ENCODE data around the gene ADGRL3. TPM values are rescaled to one million over a fixed set of nuclear protein-coding genes. Genes with fewer than 3 reads are reported as not detected.

ADGRL3 gene
- total and polyA plus RNA-seq, 3 experiments from 2014 or later = not detected

DNA sequence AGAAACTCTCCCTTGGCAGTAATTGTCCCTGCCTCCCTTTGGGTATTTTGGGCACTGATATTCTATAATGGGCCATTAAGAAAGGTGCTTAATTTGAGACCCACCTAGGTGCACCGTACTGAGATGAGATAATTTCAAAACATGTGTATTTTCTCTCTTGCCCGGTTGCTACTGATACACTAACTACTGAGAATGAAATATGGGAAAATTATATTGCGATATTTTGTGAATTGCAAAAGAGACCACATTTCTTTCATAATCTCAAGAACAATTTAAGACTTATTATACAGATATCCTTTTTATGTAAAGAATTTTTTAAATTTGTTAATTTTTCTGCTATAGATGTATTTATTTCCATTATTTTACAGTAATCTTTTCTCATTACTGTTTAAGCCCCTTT lies 284.9 kb downstream of the ADGRL3 start:
- Histone ChIP-seq H3K4me3 (ENCODE audit: low read length) (no peak overlapping the region), H3K9me3 (ENCODE audit: low read length) (no peaks in the 10 kb centered on the region), H3K36me3 (ENCODE audit: insufficient read depth, low read length) (no peaks in the 10 kb centered on the region), H3K27me3 (ENCODE audit: insufficient read depth, low read length, poor library complexity, severe bottlenecking) (no peaks in the 10 kb centered on the region), H3K4me1 (ENCODE audit: insufficient read depth, low read length) (no peaks in the 10 kb centered on the region), H3K27ac (ENCODE audit: low read depth, low read length) (no peak overlapping the region)
- Mint-ChIP-seq H3K27me3 (no peaks in the 10 kb centered on the region), H3K27ac (no peak overlapping the region), H3K9me3 (peaks cover 2 to 19% (median 3%) of the 10 kb centered on the region in 5 donors), H3K4me3 (no peak overlapping the region), H3K4me1 (no peaks in the 10 kb centered on the region), H3K36me3 (no peaks in the 10 kb centered on the region)
- POLR2A ChIA-PET = no interaction called here
- CTCF ChIA-PET = no interaction called here
- no peak for DNase-seq

DNA sequence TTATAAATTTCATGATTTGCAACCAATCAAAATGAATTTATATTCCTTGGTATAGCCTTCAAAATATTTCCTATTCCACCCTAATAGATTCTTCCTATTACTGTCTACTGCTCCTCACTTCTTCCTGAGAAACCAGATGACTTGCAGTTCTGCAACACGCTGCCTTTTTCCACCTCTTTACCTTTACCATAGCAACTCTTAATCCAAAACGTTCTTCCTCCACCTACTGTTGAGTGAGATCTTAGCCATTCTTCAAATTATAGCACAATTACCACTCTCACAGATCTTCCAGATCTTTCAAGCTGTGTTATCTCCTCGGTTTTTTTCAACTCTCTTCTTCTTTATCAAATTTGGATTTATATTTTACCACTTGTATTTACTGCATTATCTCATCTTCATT lies 289.8 kb downstream of the ADGRL3 start:
- H3K4me3 ChIP-seq (ENCODE audit: low read length) = no peak overlapping the region

DNA sequence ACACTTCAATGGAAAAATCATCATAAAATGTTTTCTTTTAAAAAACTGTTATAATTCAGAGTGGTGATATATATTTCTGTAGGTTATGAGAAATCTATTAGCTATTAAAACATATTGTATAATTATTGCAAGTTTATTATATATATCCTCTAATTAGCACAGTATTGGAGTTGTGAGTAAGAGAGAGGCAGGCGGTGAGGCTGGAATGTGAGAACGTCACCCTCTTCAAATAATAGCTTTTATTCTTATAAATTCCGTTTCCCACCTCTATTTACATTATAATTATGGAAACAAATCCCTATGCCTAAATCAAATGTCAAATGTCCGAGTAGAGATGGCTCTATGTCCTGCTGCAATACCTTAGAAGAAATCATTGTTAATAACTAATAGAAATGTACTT lies 292.9 kb downstream of the ADGRL3 start:
- no peak overlapping the region for H3K27ac ChIP-seq (ENCODE audit: low read depth, low read length)

More for the DNA sequence above, 289.8 kb downstream of the ADGRL3 start:
- Histone ChIP-seq H3K27ac (ENCODE audit: low read depth, low read length) (no peak overlapping the region), H3K27me3 (ENCODE audit: insufficient read depth, low read length, poor library complexity, severe bottlenecking) (no peaks in the 10 kb centered on the region), H3K9me3 (ENCODE audit: low read length) (no peaks in the 10 kb centered on the region), H3K36me3 (ENCODE audit: insufficient read depth, low read length) (no peaks in the 10 kb centered on the region), H3K4me1 (ENCODE audit: insufficient read depth, low read length) (no peaks in the 10 kb centered on the region)
- peaks cover 2 to 19% (median 8%) of the 10 kb centered on the region in 5 donors for H3K9me3 Mint-ChIP-seq
- H3K36me3 Mint-ChIP-seq = no peaks in the 10 kb centered on the region
- POLR2A ChIA-PET = no interaction called here
- no peaks in the 10 kb centered on the region for H3K27me3 Mint-ChIP-seq
- H3K27ac Mint-ChIP-seq = no peak overlapping the region
- no peak overlapping the region for H3K4me3 Mint-ChIP-seq
- CTCF ChIA-PET = no interaction called here
- no peak for DNase-seq
- no peaks in the 10 kb centered on the region for H3K4me1 Mint-ChIP-seq

DNA sequence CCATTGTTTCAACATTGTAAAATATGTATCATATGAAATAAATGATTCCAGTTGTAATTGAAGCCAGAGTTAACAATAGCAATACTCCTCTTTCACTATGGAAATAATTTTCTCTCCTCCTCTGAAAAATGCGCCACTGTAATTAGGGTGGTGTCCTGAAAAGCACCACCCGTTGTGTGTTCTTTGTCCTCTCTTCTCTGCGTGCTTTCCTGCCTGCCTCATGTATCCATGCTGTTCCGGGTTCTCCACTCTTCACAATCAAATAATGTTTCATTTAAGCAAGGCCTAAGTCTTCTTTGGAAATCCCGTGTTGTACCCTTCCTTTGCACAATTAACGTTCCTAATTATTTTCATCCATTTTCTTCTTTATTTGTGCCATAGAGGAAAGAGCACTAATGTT lies 293.3 kb downstream of the ADGRL3 start:
- H3K36me3 Mint-ChIP-seq = no peaks in the 10 kb centered on the region
- POLR2A ChIA-PET = no interaction called here
- DNase-seq = no peak
- Histone ChIP-seq H3K4me1 (ENCODE audit: insufficient read depth, low read length) (no peaks in the 10 kb centered on the region), H3K27me3 (ENCODE audit: insufficient read depth, low read length, poor library complexity, severe bottlenecking) (no peaks in the 10 kb centered on the region), H3K9me3 (ENCODE audit: low read length) (no peaks in the 10 kb centered on the region), H3K27ac (ENCODE audit: low read depth, low read length) (no peak overlapping the region), H3K4me3 (ENCODE audit: low read length) (no peak overlapping the region), H3K36me3 (ENCODE audit: insufficient read depth, low read length) (no peaks in the 10 kb centered on the region)
- H3K4me1 Mint-ChIP-seq = no peaks in the 10 kb centered on the region
- H3K27ac Mint-ChIP-seq = no peak overlapping the region
- no peak overlapping the region for H3K4me3 Mint-ChIP-seq
- peaks cover 6 to 20% (median 8%) of the 10 kb centered on the region in 5 donors for H3K9me3 Mint-ChIP-seq
- CTCF ChIA-PET = no interaction called here
- no peaks in the 10 kb centered on the region for H3K27me3 Mint-ChIP-seq

More for the DNA sequence above, 292.9 kb downstream of the ADGRL3 start:
- Histone ChIP-seq H3K9me3 (ENCODE audit: low read length) (no peaks in the 10 kb centered on the region), H3K4me3 (ENCODE audit: low read length) (no peak overlapping the region), H3K27me3 (ENCODE audit: insufficient read depth, low read length, poor library complexity, severe bottlenecking) (no peaks in the 10 kb centered on the region), H3K36me3 (ENCODE audit: insufficient read depth, low read length) (no peaks in the 10 kb centered on the region), H3K4me1 (ENCODE audit: insufficient read depth, low read length) (no peaks in the 10 kb centered on the region)
- CTCF ChIA-PET = no interaction called here
- H3K9me3 Mint-ChIP-seq = peaks cover 7 to 23% (median 8%) of the 10 kb centered on the region in 5 donors
- H3K27me3 Mint-ChIP-seq = no peaks in the 10 kb centered on the region
- POLR2A ChIA-PET = no interaction called here
- H3K4me3 Mint-ChIP-seq = no peak overlapping the region
- H3K36me3 Mint-ChIP-seq = no peaks in the 10 kb centered on the region
- DNase-seq = no peak
- H3K4me1 Mint-ChIP-seq = no peaks in the 10 kb centered on the region
- no peak overlapping the region for H3K27ac Mint-ChIP-seq

DNA sequence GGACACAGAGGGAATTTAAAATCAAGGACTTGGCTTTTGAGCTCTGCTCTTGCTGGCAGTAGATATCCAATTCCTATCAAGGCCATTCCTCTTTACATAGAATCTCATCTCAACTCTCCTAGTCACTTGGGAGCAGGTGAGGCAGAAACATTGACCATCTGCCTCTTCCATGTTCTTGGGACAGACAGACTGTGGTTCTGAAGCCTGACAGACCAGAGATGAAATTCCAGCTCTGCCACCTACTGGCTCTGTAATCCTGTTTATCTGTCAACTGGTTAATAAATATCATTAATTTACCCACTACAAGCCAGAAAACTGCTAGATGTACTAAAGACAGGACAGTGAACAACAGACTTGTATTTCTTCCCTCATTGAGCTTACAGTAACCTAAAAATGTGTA lies 300.8 kb downstream of the ADGRL3 start:
- Mint-ChIP-seq H3K27me3 (no peaks in the 10 kb centered on the region), H3K9me3 (peaks cover 1 to 6% (median 6%) of the 10 kb centered on the region in 5 donors), H3K27ac (no peak overlapping the region), H3K4me3 (no peak overlapping the region), H3K4me1 (no peaks in the 10 kb centered on the region), H3K36me3 (no peaks in the 10 kb centered on the region)
- DNase-seq = no peak
- no peaks in the 10 kb centered on the region for H3K4me1 ChIP-seq (ENCODE audit: insufficient read depth, low read length)
- H3K4me3 ChIP-seq (ENCODE audit: low read length) = no peak overlapping the region
- H3K27ac ChIP-seq (ENCODE audit: low read depth, low read length) = no peak overlapping the region
- no peaks in the 10 kb centered on the region for H3K36me3 ChIP-seq (ENCODE audit: insufficient read depth, low read length)
- H3K27me3 ChIP-seq (ENCODE audit: insufficient read depth, low read length, poor library complexity, severe bottlenecking) = no peaks in the 10 kb centered on the region
- no peaks in the 10 kb centered on the region for H3K9me3 ChIP-seq (ENCODE audit: low read length)
- POLR2A ChIA-PET = no interaction called here
- CTCF ChIA-PET = no interaction called here

DNA sequence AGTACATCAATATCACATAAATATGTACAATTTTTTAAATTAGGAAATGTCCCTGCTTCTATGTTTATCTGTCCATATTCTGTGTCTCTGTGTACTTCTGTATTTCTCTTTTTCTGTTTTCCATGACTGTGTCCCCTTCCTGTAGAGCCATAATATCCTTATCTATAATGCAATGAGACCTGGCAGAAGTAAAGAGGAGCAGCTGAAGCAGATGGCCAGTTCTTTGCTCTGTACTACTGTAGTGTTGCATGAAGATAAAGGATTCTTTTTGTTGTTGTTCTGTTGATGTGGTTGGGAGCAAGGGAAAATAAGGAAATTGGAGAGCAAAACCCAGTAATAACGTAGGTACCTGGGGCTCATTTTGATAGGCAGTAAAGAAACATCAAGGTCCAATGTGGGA lies 301.7 kb downstream of the ADGRL3 start:
- no peaks in the 10 kb centered on the region for H3K9me3 ChIP-seq (ENCODE audit: low read length)
- no peak overlapping the region for H3K27ac ChIP-seq (ENCODE audit: low read depth, low read length)
- no peak overlapping the region for H3K4me3 Mint-ChIP-seq
- H3K27me3 Mint-ChIP-seq = no peaks in the 10 kb centered on the region
- H3K4me1 Mint-ChIP-seq = no peaks in the 10 kb centered on the region
- no peaks in the 10 kb centered on the region for H3K36me3 Mint-ChIP-seq
- peaks cover 1 to 10% (median 5%) of the 10 kb centered on the region in 5 donors for H3K9me3 Mint-ChIP-seq
- DNase-seq = no peak
- H3K36me3 ChIP-seq (ENCODE audit: insufficient read depth, low read length) = no peaks in the 10 kb centered on the region
- ChIA-PET POLR2A (no interaction called here), CTCF (no interaction called here)
- no peaks in the 10 kb centered on the region for H3K27me3 ChIP-seq (ENCODE audit: insufficient read depth, low read length, poor library complexity, severe bottlenecking)
- H3K4me3 ChIP-seq (ENCODE audit: low read length) = no peak overlapping the region
- H3K4me1 ChIP-seq (ENCODE audit: insufficient read depth, low read length) = no peaks in the 10 kb centered on the region
- no peak overlapping the region for H3K27ac Mint-ChIP-seq

DNA sequence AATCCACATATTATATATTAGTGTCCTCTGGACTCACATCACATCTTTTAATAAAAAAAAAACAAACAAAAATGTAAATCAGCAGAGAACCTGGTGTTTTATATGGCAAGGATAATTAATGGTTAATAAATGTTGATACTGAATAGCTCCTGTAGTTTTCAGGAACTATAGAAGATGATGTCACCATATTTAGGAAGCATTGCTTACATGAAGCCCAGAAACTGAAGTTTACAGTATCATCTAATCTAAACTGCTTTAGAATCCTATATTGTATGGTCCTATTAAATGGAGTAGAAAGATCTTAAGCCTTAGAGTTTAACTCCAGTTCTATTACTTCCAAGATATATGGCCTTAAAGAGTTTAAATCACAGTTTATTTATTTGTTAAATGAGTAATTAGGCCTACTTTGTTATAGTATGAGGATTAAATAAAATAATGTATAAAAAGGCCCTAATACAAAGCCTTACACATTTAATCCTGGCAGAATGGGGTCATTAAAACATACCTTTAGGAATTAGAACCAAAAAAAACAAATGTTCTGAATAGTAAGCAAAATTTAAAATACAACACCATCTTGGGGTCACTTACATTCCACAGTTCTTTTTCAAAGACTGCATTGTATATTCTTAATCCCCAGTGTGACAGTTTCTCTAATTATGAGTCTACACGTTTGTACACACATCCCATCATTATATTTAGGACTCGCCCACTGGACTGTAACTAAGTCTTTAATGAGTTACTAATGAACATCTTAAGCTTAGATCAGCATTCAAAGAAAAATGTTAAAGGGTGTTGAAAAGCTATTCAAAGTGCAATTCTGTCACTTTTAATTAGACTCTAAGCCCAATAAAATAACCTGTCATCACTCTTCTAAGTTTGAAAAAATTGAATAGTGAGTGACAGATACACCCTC lies 305.9 kb downstream of the ADGRL3 start:
- no peaks in the 10 kb centered on the region for H3K36me3 ChIP-seq (ENCODE audit: insufficient read depth, low read length)
- H3K4me3 Mint-ChIP-seq = no peak overlapping the region
- H3K9me3 Mint-ChIP-seq = peaks cover 7 to 20% (median 15%) of the 10 kb centered on the region in 5 donors
- no peaks in the 10 kb centered on the region for H3K9me3 ChIP-seq (ENCODE audit: low read length)
- no peak for DNase-seq
- CTCF ChIA-PET = interaction anchor here (0.6 kb wide), 1 partner anchor 35 kb away, joined by 3 read pairs; no protein-coding TSS in a partner anchor
- no peaks in the 10 kb centered on the region for H3K4me1 ChIP-seq (ENCODE audit: insufficient read depth, low read length)
- H3K36me3 Mint-ChIP-seq = no peaks in the 10 kb centered on the region
- H3K4me3 ChIP-seq (ENCODE audit: low read length) = no peak overlapping the region
- H3K27me3 ChIP-seq (ENCODE audit: insufficient read depth, low read length, poor library complexity, severe bottlenecking) = no peaks in the 10 kb centered on the region
- no peak overlapping the region for H3K27ac Mint-ChIP-seq
- H3K27me3 Mint-ChIP-seq = no peaks in the 10 kb centered on the region
- no peaks in the 10 kb centered on the region for H3K4me1 Mint-ChIP-seq
- POLR2A ChIA-PET = no interaction called here
- no peak overlapping the region for H3K27ac ChIP-seq (ENCODE audit: low read depth, low read length)

DNA sequence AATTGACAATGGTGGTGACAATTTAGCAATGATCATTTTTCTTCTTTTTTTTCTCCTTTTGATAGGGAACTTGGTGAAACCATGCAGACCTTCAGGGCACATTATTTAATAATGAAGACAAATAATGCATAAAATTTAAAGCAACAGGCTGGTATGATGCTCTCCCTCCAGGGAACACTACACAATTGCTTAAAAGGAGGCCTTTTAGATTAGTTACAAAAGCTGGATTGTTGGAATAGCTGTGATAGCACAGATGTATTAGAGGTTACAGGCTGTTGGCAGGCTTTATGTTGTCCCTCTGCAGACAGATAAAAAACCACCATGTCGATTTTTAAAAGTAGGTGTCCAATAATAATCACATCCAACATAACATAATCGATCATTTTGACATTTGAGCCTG lies 307.0 kb downstream of the ADGRL3 start:
- POLR2A ChIA-PET = no interaction called here
- H3K4me3 ChIP-seq (ENCODE audit: low read length) = no peak overlapping the region
- CTCF ChIA-PET = no interaction called here
- H3K27ac ChIP-seq (ENCODE audit: low read depth, low read length) = no peak overlapping the region
- H3K27me3 ChIP-seq (ENCODE audit: insufficient read depth, low read length, poor library complexity, severe bottlenecking) = no peaks in the 10 kb centered on the region
- H3K36me3 Mint-ChIP-seq = no peaks in the 10 kb centered on the region
- peaks cover 7 to 28% (median 13%) of the 10 kb centered on the region in 5 donors for H3K9me3 Mint-ChIP-seq
- no peaks in the 10 kb centered on the region for H3K4me1 Mint-ChIP-seq
- no peak overlapping the region for H3K27ac Mint-ChIP-seq
- H3K4me1 ChIP-seq (ENCODE audit: insufficient read depth, low read length) = no peaks in the 10 kb centered on the region
- no peaks in the 10 kb centered on the region for H3K36me3 ChIP-seq (ENCODE audit: insufficient read depth, low read length)
- no peaks in the 10 kb centered on the region for H3K27me3 Mint-ChIP-seq
- H3K4me3 Mint-ChIP-seq = no peak overlapping the region
- no peak for DNase-seq
- no peaks in the 10 kb centered on the region for H3K9me3 ChIP-seq (ENCODE audit: low read length)
